GM21447 (cell line): Measurements from ENCODE around the gene CLCNKB.
"Not testable (repeated sequence)": the region's sequence is repeated elsewhere in the genome, so short reads cannot be mapped to it uniquely, and the experiment has no call there.

Experiments
- ATAC-seq: cut with Tn5 transposase; IDR thresholded peaks from one replicate; pipeline ENCODE4 v1.9.1; 2021; ENCODE audit not compliant: unreplicated experiment

CLCNKB gene

DNA sequence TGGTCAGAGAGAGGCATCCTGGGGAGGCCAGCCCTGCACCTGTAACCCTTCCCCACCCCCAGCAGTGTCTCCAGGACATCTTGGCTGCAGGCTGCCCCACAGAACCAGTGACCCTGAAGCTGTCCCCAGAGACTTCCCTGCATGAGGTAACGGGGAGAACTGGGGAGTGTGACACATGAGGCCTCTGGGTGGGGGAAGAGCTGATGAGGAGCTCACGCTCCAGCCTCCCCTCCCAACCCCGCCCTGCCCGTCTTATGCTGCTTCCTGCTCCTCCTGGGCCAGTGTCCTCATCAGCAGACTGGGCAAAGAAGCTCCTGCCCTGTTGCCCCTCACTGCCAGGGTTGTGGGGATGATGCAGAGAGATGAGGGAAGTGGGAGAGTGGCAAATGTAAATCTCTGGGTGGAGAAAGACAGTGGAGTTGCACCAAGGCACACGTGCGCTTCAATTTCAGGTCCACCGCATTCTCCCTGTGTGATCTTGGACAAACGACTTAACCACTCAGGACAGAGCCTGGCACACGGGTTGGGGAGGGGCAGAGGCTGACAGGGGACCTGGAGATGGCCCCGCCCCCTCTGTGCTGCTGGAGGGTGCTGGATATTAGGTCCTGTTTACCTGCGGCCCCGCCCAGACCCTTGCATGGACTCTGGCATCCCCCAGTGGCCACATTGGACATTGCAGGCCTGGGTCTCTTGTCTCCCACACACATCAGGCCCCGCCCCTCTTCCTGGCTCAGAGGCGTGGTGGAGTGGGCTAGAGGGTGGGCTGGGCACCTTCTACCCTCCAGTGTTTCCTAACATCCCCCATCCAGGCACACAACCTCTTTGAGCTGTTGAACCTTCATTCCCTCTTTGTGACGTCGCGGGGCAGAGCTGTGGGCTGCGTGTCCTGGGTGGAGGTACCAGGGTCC, 12.3 kb downstream of the CLCNKB start:
- peak; percentile 73 for ATAC-seq

DNA sequence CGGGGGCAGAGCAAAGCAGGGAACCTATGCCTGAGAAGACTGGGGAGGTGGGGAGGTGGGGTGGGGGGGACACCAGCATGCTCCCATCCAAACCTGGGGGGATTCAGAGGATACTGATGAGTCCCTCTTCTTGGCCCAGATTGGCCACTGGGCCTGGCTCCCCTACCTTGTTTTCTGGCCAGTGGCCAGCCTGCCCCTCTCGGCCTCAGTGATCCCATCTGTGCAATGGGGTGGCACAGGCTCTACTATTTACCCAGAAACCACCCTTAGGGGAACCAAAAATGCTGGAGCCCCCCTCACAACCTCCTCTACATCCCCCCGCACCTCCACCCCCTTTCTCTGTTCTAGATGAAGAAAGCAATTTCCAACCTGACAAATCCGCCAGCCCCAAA, 12.9 kb downstream of the CLCNKB start:
- ATAC-seq = not testable (repeated sequence)

DNA sequence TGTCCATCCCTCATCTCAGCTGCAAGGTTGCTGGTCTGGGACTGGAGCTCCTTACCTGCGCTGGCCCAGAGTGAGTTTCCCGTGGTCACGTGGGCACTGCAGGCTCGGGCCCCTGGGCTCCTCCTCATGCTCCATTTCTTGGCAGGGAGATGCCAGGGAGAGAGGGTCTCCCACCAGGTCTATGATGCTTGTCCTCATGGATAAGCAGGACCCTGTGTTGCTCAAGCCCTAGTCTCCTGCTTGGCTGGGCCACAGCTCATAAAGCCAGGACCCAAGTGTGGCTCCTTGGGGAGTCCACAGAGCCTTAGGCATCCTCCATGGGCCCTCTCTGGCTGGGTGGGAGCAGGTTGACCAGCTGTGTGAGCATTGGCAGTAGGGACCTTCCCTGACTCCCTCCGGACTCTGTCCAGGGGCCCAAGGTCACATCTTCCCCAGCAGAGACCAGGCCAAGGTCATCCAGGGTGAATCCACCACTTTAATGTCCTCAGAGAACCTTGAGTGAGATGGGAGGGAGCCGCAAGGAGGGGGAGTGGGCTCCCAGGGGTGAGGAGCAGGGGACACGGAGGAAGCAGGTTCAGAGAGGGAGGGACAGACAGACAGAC, 13.8 kb downstream of the CLCNKB start:
- not testable (repeated sequence) for ATAC-seq

DNA sequence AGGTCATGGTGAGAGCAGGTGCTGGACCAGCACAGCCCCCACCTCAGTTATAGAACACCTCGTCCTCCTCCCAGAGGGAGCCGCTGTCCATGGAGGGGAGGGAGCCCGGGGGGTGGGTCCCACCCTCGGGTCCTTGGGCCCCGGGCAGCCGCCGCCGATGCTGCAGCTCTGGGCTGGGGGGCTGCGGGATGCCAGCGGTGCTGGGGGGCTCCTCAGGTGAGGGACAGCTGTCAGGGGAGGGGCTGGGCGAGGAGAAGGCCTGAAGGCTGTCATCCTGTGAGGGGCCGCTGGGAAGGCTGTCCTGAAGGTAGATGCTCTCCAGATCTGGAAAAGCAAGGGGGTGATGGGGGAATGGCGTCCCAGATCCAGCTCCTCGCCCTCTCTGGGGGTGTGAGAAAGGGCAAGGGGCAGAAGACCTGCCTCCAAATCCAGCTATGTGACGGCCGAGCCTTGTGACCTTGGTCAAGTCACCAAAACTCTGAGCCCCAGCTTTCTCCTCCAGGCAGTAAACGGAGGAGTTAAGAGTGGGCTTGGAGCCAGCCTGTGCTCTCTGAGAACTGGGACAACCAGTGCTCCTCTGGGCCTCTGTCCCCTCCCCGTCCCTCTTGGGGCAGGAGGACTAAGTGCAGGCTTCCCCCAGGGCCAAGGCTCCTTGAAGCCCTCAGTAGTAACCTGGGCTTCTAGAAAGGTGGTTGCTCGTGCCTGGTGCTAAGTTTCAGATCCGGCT, 15.0 kb downstream of the CLCNKB start:
- not testable (repeated sequence) for ATAC-seq

DNA sequence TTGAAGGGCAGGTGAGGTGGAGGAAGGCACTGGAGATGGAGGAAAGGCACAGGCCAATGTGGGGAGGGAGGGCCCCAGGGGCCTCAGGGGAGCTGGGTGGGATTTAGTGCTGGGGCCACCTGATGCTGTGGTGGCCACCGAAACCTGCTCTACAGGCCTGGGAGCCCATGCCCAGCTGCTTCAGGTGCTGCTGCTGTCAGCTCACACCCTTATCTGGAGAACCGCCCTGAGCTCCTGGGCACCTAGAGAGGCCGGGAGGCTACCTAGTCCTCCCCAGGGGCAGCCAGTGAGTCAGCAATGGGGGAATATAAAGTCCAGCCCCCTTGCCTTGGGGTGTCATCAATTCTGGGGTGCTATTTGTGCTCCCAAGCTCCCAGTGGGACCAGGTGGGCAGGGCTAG, 17.7 kb downstream of the CLCNKB start:
- ATAC-seq = no peak

DNA sequence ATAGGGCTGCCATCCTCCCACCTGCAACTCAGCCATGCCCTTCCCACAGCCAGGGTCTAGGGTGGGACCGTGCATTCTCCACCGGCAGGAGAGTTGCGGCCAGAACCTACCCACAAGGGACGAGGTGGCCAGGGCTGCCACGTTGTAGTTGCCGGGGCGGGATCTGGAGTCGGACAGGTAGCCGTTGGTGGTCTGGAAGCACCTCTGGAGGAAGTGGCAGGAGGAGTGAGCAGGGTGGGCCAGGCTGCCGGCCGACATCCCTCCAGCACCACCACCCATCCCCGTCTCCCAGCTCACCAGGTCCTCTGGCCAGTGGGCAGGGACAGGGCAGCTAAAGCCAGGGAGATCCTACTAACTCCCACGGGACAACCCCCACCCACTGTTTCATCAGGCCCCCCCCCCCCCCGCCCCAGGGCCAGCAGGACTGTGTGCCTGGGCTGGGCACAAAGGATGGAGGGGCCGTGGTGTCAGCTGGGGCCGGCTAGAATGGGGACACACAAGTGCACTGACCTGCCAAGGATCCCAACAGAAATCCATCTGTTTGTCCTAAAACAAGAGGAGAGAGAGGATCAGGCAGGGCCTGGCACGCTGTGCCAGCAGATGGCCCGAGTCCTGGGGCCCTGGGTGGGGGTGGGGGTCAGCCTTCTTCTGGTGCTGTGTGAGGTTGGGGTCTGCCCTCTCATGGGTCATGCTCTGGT, 18.6 kb downstream of the CLCNKB start:
- ATAC-seq = not testable (repeated sequence)

DNA sequence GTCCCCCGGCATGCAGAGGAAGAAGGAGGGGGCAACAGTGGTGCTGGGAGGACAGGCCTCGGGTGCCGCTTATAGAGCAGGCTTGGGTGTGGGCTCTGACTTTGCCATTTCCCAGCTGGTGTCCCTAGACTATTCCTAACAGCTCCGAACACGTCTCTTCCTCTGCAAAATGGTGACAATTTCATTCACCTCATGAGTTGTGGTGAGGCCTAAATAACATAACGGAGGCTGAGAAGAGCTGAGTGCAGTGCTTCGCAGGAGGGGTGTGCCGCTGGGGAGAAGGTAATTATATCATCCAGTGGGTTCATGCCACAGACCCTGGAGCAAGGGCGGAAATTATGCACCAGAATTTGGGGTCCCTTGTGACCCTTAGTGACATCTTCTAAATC, 19.1 kb downstream of the CLCNKB start:
- not testable (repeated sequence) for ATAC-seq

DNA sequence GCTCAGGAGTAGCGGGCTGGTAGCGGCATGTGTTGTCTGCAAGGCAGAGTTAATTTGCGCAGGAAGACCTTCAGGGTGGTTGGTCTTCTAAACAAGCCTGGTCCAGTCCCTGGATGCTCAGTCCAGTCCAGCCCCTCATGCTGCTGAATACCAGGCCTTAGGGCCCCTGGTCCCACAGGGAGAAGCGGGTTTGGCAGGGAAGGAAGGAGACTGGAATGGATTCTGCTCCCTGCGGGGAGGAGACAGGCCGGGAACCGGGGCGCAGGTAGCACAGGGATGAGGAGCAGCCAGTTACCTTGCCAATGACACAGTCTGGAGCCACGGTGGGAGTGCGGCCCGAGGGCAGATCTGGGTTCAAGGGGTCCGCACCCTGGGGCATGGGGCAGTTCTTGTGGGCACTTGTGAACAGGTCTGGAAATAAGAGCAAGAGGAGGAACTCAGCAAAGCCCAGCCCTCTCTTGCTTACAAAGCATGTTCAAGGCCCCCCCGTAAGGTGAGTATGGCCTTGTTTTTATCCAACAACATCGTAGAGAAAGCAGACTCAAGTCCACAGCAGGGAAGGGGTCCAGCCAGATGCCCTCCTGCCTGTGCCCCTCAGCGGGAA, 19.7 kb downstream of the CLCNKB start:
- no peak for ATAC-seq

DNA sequence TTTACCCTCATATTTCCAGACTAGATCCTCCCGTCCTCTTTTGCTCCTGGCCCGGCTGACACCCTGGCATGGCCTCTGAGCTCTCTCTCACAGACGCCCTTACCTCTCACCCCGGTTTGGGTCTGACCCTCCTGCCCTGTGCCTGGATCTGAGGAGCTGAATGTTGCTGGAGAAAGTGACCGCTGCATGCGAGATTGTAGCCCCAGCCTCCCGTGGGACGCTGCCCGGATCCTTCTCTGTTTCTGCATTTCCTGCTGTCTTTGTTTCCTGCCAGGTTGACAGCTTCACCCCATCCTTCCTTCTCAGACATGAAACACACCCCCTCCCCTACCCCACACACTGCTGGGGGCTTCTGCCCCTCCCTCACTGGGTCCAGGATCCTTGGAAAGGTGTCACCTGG, 20.3 kb downstream of the CLCNKB start:
- no peak for ATAC-seq

DNA sequence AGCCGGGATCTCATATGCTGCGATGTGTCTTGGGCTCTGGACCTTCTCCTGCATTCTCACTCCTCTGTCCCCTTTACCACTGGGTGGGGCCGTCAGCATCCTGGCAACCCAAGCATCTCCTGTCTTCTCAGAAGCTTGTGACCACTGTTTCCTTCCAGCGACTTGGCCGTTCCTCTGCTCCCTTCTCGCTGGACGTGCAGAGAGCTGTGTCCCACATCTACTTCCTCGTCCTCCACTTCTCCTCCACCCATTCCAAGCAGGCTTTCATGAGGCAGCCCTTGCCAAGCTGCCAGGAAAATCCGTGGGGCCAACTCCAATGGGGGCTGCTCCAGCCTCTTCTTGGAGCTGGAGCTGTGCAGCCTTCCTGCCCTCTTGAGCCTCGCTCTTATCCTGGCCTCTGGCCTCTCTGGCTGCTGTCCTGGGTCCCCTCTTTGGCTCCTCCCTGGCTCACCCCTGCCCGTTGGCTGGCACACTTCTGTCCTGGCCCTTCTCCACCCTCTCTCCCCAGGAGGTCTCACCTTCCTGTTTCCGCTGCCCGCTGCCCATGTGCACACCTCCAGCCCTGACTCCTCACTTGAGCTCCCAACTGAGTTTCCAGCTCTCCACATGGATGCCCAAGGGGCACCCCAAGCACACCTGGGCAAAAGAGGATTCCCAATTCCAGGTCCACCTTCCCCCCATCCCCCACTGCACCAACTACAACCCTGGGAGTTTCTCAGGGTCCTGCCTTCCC, 21.1 kb downstream of the CLCNKB start:
- no peak for ATAC-seq

DNA sequence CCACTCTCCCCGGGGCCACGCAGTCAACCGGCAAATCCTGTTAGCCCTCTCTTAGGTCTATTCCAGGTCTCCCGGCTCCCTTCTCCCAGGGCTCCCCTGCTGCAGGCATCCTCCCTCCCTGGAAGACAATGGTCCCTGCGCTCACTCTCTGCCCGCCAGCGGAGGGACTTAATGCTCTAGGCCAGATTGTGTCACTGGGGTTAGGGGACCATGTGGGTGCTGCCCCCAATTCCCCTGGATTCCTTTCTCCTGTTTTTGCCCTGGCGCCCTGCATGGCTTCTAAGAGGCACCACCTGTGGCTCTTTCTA, 21.6 kb downstream of the CLCNKB start:
- no peak for ATAC-seq

DNA sequence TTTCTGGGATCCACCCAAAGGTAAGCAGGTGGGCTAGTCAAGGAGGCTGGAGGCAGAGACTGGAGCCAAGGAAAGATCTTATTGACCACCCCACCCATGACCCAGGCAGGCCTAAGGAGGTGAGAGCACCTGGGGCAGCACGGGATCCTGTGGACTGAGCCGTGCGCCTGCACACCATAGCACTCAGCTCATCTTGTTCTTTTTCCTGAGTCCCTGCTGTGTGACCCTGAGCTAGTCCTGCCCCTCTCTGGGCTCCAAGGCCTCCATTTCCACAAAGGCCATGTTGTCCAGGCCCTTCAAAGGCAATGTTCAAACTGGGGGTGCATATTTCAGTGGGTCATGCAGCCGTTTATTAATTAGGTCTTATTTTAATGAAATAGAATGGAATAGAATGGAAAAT, 22.7 kb downstream of the CLCNKB start:
- ATAC-seq = no peak

DNA sequence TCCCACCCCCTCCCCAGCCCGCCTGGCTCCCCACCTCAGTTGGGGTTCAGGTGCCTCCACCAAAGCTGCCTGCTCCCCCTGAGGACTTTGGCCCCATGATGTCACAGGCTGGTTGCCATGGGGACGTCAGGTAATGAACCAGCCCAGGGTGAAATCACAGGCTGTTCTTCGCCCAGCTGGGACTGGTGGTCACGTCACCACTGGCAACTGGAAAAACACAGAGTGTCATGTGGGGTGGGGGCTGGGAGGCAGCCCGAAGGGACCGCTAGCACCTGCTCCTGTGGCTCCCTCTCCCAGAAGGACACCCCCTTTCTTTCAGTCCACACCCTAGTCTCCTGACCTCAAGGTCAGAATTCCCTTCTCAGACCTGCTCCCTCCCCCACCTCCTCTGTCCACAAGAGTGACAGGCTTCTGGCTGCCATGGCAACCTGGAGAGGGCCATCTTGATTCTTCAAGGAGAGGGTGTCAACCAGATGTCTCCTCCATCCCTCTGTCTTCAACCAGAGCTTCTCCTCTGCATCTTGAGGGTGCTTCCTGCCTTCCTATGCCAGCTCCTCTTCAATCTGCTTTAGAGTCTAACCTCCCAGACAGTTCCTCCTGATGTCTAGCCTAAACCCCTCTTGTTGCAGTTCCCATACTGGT, 23.7 kb downstream of the CLCNKB start:
- ATAC-seq = no peak

DNA sequence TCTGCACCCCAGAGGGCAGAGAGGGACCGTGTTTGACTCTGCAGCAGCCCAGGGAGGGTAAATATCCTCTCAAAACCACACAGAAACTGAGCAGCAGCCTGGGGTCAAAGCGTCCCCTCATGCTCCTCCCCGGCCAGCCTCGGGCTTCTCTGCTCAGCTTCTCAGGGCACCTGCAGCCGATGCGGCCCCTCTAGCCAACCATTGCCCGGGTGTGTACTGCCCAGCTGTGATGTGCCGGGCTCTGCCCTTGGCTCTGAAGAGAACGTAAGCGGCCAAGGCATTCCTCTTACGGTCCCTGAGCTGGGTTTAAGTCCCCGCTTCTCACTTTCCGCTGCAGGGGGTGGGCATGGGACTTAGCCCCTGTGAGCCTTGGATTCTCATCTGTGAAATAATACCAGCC, 24.4 kb downstream of the CLCNKB start:
- ATAC-seq = no peak

DNA sequence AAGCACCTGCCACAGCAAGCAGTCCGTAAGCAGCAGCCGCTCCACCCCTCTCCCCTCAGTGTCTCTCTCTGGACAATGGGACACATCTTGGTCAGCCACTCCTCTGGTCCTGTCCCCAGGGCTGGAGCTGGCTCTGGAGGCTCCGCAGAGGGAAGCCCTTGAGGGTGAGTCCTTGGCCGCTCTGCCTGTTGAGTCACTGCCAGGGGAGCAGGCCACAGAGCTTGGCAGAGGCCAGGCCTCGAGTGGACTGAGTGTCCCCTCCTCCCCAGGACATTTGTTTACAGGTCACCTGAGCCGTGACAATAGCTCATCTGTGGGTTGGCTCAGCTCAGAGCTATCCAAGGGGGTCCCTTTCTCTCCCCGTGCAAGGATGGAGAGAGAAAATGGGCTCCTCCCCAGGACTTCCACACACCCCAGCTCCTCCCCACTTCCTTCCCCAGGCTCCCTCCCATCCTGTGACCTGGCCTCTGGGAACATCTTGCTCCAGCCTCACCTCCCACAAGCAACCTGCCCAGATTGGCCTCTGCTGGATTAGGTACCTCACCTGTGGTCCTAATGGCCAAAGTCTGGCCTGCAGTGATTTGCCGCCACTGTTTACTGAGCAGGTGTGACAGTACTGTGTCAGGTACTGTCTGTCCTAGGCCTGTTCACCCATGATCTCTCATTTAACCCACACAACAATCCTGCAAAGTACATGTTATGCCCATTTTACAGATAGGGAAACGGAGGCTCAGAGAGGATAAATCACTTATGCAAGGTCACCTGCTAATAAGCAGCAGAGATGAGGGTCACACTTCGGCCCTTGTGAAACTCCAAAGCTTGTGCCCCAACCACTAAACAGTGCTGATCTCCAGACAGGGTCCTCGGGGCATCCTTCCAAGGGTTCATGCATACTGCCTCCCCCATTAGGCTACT, 25.0 kb downstream of the CLCNKB start:
- ATAC-seq = no peak

DNA sequence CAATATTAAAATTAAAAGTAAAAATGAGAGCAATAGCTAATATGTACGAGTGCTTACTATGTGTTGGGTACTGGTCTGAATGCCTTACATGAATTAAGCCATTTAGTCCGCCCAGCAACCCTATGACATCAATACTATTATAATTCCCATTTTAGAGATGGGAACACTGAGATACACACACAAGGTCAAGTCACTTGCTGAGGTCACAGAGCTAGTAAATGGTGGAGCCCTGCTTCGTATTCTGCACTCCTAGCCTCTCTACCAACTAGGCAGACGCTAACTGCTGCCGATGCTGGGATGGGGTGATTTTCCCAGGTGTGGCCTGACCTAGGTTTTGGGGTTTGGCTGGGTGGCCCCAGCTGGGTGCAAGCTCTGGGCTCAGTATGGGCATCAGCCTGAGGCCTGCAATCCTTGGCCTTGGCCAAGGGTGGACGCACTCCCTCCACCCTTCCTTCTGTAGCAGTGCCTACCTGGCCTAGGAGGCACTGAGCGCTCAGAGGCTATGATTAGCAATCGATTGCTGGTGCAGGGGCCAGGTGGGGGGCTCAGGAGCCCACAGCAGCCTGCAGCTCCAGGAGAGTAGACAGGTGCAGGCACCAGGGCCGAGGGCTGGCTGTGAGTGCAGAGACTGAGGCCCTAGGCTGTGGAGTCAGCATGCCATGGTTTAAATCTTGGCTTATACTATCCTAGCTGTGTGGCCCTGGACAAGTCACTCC, 27.2 kb downstream of the CLCNKB start:
- ATAC-seq = no peak

DNA sequence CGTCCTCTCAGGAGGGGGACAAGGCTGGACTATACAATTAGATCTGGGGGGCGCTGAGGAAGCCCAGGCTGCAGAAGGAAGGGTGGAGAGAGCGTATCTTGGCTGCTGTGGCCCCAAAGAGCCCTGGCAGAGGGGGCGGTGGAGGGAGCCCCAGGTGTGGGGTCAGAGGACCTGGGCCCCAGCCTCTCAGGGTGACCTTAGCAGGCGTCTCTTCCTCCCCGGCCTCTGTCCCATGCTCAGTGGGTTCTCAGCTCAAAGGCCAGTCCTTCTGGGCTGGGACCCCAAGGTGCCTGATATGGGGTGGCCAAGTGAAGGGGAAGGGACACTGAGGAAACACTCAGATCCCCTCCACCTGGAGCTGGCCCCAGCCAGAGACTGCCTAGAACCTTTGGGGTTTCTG, 28.0 kb downstream of the CLCNKB start:
- no peak for ATAC-seq

DNA sequence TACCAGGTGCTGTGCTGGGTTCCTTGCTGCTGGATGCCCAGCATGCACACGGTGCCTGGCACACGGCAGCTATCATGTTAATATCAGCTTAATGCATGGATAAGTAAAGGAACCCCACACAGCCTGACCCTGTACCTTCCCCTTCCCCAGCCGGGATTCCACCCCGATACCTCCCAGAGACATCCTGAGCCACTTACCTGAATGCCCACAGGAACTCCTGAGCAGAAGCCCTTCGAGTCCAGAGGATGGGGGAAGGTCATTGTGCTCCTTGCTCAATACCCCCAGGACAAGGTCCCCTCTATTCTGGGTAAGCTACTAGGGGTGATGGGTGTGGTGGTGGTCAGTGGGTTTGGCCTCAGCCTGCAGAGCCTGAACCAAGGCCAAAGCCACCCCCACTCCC, 28.5 kb downstream of the CLCNKB start:
- ATAC-seq = no peak
